ENCODE measurements around the gene BAIAP2.

Gene BAIAP2

DNA sequence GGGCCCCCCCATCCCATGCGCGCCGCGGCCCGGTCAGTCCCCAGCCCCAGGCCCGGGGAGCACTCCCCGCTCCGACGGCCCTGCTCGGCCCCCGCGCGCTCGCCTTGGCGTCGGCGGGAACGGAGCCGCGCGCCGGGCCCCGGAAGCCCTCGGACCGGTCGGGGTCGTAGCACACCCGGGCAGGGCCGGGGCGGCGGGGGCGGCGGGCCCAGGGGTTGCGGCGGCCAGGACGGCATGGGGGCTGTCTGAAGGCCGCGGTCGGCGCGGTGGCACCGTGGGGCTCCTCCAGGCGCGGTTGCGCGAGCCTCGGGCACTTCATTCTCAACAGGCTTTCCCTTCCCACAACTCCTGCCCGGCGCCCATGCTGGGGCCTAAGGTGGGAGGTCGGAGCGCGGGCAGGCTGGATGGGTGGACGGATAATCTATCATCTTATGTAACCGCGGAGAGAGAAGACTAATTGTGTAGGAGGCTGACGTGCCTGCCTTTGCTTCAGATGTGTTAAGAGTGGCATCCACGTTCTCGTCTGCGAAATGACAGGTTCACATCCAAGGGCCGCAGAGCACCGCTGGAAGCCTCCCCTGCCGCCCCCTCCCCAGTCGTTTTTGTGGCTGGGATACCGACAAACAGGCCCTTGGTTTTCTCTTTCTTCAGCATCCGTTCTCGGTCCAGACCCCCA lies 708 bp downstream of the BAIAP2 start:
- Histone ChIP-seq H3K4me3 (ENCODE audit: low read depth, low read length) (peak overlapping the region; percentile 84), H3K9me3 (no peaks in the 10 kb centered on the region), H3K36me3 (peaks cover 9% of the 10 kb centered on the region; the same call in 1 of the 2 replicates), H3K4me1 (peaks cover 36% of the 10 kb centered on the region), H3K27me3 (no peaks in the 10 kb centered on the region)
- TF ChIP-seq, protein P1, sequence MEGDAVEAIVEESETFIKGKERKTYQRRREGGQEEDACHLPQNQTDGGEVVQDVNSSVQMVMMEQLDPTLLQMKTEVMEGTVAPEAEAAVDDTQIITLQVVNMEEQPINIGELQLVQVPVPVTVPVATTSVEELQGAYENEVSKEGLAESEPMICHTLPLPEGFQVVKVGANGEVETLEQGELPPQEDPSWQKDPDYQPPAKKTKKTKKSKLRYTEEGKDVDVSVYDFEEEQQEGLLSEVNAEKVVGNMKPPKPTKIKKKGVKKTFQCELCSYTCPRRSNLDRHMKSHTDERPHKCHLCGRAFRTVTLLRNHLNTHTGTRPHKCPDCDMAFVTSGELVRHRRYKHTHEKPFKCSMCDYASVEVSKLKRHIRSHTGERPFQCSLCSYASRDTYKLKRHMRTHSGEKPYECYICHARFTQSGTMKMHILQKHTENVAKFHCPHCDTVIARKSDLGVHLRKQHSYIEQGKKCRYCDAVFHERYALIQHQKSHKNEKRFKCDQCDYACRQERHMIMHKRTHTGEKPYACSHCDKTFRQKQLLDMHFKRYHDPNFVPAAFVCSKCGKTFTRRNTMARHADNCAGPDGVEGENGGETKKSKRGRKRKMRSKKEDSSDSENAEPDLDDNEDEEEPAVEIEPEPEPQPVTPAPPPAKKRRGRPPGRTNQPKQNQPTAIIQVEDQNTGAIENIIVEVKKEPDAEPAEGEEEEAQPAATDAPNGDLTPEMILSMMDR (IDR thresholded peaks at IDR 0.05; ENCODE audit: low read depth, low read length): no peak
- no peak for DNase-seq

GRCh38 chr17:81036197-81036941 lies 1.4 kb downstream of the BAIAP2 start:
- H3K36me3 ChIP-seq: peaks cover 9% of the 10 kb centered on the region; the same call in 1 of the 2 replicates
- H3K9me3 ChIP-seq: no peaks in the 10 kb centered on the region
- TF ChIP-seq, protein P1 (IDR thresholded peaks at IDR 0.05; ENCODE audit: low read depth, low read length): no peak
- H3K27me3 ChIP-seq: no peaks in the 10 kb centered on the region
- H3K4me3 ChIP-seq (ENCODE audit: low read depth, low read length): peak overlapping the region; percentile 84
- peaks cover 34% of the 10 kb centered on the region for H3K4me1 ChIP-seq
- peak; percentile 52 for DNase-seq

DNA sequence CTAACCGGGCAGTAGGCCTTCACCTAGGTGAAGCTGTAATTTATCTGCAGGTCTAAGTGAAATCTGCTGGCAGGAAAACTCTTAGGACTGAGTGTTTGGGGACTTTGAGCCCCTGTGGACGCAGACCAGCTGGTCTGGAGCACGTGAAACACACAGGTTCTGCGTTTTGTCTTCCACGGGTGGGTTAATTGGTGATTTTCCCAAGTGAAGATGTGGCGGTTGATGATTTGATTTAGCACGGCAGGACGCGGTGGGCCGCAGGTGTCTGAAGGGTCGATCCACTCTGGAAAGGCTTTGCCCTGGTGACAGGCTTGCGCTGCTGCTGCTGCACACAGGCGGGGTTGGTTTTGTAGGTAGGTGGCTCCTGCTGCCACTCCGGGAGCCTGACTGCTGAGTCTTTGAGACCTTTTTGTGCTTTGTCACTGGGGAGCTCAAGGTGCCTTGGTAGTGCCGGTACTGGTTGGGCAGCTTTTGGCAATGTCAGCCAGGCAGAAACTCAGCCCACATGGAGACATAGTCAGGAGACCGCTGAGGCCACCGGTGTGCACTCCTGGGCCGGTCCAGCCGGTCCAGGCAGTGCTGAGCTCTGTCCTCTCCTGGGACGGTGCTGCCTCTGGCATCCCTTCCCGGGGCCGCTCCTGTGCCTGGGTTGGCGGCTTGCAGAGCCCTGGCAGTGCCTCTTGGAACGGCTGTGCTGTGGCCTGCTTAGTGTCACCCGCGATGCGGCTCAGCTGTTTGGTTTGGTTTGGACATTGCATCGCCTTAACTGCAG lies 2.3 kb downstream of the BAIAP2 start:
- Histone ChIP-seq H3K27me3 (no peaks in the 10 kb centered on the region), H3K36me3 (peaks cover 9% of the 10 kb centered on the region; the same call in 1 of the 2 replicates), H3K4me3 (ENCODE audit: low read depth, low read length) (peak overlapping the region; percentile 84), H3K4me1 (peaks cover 34% of the 10 kb centered on the region), H3K9me3 (no peaks in the 10 kb centered on the region)
- DNase-seq: peak; percentile 74
- TF ChIP-seq, protein P1 (IDR thresholded peaks at IDR 0.05; ENCODE audit: low read depth, low read length): no peak

DNA sequence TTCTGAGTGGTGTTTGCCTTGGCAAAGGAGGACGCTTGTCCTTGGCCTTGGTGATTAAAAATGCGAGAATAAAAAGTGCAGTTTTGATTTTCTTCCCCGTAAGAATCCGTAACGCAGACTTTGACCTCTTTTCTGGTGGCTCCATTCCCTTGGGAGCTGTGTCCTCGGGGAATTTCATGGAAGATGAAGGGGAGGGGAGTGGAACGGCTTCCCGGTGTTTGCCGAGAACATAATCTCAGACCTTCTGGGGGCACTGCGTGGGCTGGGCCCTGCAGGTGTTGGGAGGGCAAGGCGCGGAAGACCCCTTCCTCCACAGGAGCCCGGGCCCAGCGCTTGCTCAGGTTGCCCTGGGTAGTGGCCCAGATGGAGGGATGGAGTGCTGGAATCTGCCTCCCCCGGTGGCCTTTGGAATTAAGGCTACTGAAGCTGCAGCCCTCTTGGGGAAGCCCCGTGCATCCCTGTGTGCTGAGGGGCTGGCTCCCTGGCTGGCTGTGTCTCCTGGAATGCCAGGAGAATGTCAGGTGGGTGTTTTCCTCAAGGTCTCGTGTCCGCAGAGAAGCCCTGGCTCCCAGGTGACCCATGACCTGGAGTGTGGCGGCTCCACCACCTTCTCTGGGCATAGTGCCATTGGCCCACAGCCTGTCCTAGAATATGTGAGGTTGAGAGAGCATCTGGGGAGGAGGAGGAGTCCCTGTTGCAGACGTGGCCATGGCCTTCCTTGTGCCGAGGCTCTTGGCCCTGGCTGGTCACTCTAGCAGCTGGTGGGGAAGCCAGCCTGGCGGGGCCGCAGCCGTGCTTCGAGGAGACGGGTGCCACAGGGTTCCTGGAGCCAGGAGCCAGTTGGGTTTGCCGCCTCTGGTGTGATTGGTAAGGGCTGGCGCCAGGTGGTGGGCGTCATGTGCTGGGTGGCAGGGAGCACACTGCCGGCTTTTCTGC lies 3.1 kb downstream of the BAIAP2 start:
- H3K9me3 ChIP-seq: no peaks in the 10 kb centered on the region
- H3K4me1 ChIP-seq: peaks cover 43% of the 10 kb centered on the region
- TF ChIP-seq, protein P1 (IDR thresholded peaks at IDR 0.05; ENCODE audit: low read depth, low read length): no peak
- H3K27me3 ChIP-seq: no peaks in the 10 kb centered on the region
- no peak for DNase-seq
- peak overlapping the region; percentile 84 for H3K4me3 ChIP-seq (ENCODE audit: low read depth, low read length)
- peaks cover 9% of the 10 kb centered on the region; the same call in 1 of the 2 replicates for H3K36me3 ChIP-seq

GRCh38 chr17:81039096-81039495 lies 4.1 kb downstream of the BAIAP2 start:
- peaks cover 50% of the 10 kb centered on the region for H3K4me1 ChIP-seq
- H3K4me3 ChIP-seq (ENCODE audit: low read depth, low read length): no peak overlapping the region
- no peak for DNase-seq
- TF ChIP-seq, protein P1 (IDR thresholded peaks at IDR 0.05; ENCODE audit: low read depth, low read length): no peak
- no peaks in the 10 kb centered on the region for H3K9me3 ChIP-seq
- H3K27me3 ChIP-seq: no peaks in the 10 kb centered on the region
- H3K36me3 ChIP-seq: peaks cover 9% of the 10 kb centered on the region; the same call in 1 of the 2 replicates
